HepG2 (cell line): ENCODE results near the gene COL18A1. TPM values are rescaled to one million over a fixed set of nuclear protein-coding genes. Genes with fewer than 3 reads are reported as not detected.

Experiments used
- CERS6 ChIP-seq: sonication (generic); formaldehyde crosslinking; IDR thresholded peaks from 2 replicates; pipeline ENCODE4 v1.5.0; 2020; ENCODE audit warnings: missing genetic modification reagents
- FOXO4 ChIP-seq: sonication (generic); formaldehyde crosslinking; conservative IDR thresholded peaks from 2 replicates; pipeline ENCODE4 v1.8.1; 2023; ENCODE audit warnings: missing genetic modification reagents
- NCOR1 ChIP-seq: fragments of 200-600 bp; sonication (generic); IDR thresholded peaks from 2 replicates; pipeline ENCODE4 v1.7.0; 2017; ENCODE audit warnings: antibody characterized with exemption, low read length, borderline replicate concordance
- PRDM15 ChIP-seq: sonication (generic); formaldehyde crosslinking; IDR thresholded peaks from 2 replicates; pipeline ENCODE4 v1.4.0; 2020; ENCODE audit warnings: missing genetic modification reagents
- SRY ChIP-seq: sonication (generic); formaldehyde crosslinking; IDR thresholded peaks from 2 replicates; pipeline ENCODE4 v1.8.0; 2022; ENCODE audit warnings: mild to moderate bottlenecking, missing genetic modification reagents
- ZBTB37 ChIP-seq: sonication (generic); formaldehyde crosslinking; IDR thresholded peaks from 2 replicates; pipeline ENCODE4 v1.4.0; 2020; ENCODE audit warnings: mild to moderate bottlenecking, missing genetic modification reagents
- ZNF17 ChIP-seq: sonication (generic); formaldehyde crosslinking; IDR thresholded peaks from 2 replicates; pipeline ENCODE4 v1.5.0; 2020; ENCODE audit warnings: mild to moderate bottlenecking, missing genetic modification reagents
- ZNF253 ChIP-seq: sonication (generic); formaldehyde crosslinking; IDR thresholded peaks from 2 replicates; pipeline ENCODE4 v1.8.0; 2022; ENCODE audit warnings: mild to moderate bottlenecking, missing genetic modification reagents, borderline replicate concordance
- ZNF468 ChIP-seq: sonication (generic); formaldehyde crosslinking; IDR thresholded peaks from 2 replicates; pipeline ENCODE4 v1.8.0; 2022; ENCODE audit warnings: mild to moderate bottlenecking, moderate library complexity, missing genetic modification reagents
- ZNF674 ChIP-seq: sonication (generic); formaldehyde crosslinking; IDR thresholded peaks from 2 replicates; pipeline ENCODE4 v1.5.0; 2020; ENCODE audit warnings: low read depth, mild to moderate bottlenecking, missing genetic modification reagents
- ZNF777 ChIP-seq: sonication (generic); formaldehyde crosslinking; IDR thresholded peaks from 2 replicates; pipeline ENCODE4 v1.4.0; 2020; ENCODE audit warnings: missing genetic modification reagents
- polyA plus RNA-seq, 8 experiments: library from polyadenylated mRNA; depleted of rRNA in 3 of 8; stranded (reverse) in 7 of 8; unstranded in 1 of 8; fragments of >200 nt; fragmentation: Illumina TruSeq in 4 of 8; extraction: Trizol in 4 of 8; gene quantifications; 2 replicates each; pipeline versions ENCODE4 v1.2.1 to v1.2.3, GENCODE V29; 2011 to 2016; ENCODE audit warnings: low read depth in 4 of 8, missing spikeins in 1 of 8, mixed read lengths in 1 of 8; ENCODE audit not compliant: insufficient read depth in 1 of 8
- total RNA-seq, 5 experiments: library from RNA; depleted of rRNA; stranded (reverse); fragments of >200 nt; fragmentation: Illumina TruSeq; extraction: Trizol; gene quantifications; 2 replicates each; pipeline ENCODE4 v1.2.3, GENCODE V29; 2016; ENCODE audit warnings: low read depth in 1 of 5
- TF ChIP-seq, protein P1 (sequence below): IDR thresholded peaks from 2 replicates; pipeline ENCODE4 v1.6.1; 2012; ENCODE audit warnings: low read length, improper control_type of control experiment
- TF ChIP-seq, protein P2 (sequence below): sonication (generic); formaldehyde crosslinking; IDR thresholded peaks from 2 replicates; pipeline ENCODE4 v1.5.0; 2020; ENCODE audit warnings: missing genetic modification reagents, mild to moderate bottlenecking, borderline replicate concordance
- TF ChIP-seq, protein P3 (sequence below): sonication (generic); formaldehyde crosslinking; IDR thresholded peaks from 2 replicates; pipeline ENCODE4 v1.4.0; 2020; ENCODE audit warnings: missing genetic modification reagents

The COL18A1 gene
- total and polyA plus RNA-seq, 2 of the 13 experiments (the other 11 are each of a cell fraction or from before 2014, with no cell fraction given), result 79.0 to 102 TPM

GRCh38 chr21:45409466-45410150 is 4.6 kb downstream of the COL18A1 start (continued):
- TF ChIP-seq ZNF17 (CRISPR knock-in tag) (no peak), ZNF468 (CRISPR knock-in tag) (no peak), CERS6 (CRISPR knock-in tag) (no peak), ZNF777 (CRISPR knock-in tag) (peak; percentile 6; the same call in 1 of the 2 replicates), NCOR1 (no peak), FOXO4 (no peak), ZNF674 (no peak), ZBTB37 (peak; percentile 80; the same call in 1 of the 2 replicates), SRY (CRISPR knock-in tag) (peak; percentile 20; the same call in 1 of the 2 replicates), PRDM15 (CRISPR knock-in tag) (no peak), ZNF253 (CRISPR knock-in tag) (no peak)
- TF ChIP-seq, protein P1, sequence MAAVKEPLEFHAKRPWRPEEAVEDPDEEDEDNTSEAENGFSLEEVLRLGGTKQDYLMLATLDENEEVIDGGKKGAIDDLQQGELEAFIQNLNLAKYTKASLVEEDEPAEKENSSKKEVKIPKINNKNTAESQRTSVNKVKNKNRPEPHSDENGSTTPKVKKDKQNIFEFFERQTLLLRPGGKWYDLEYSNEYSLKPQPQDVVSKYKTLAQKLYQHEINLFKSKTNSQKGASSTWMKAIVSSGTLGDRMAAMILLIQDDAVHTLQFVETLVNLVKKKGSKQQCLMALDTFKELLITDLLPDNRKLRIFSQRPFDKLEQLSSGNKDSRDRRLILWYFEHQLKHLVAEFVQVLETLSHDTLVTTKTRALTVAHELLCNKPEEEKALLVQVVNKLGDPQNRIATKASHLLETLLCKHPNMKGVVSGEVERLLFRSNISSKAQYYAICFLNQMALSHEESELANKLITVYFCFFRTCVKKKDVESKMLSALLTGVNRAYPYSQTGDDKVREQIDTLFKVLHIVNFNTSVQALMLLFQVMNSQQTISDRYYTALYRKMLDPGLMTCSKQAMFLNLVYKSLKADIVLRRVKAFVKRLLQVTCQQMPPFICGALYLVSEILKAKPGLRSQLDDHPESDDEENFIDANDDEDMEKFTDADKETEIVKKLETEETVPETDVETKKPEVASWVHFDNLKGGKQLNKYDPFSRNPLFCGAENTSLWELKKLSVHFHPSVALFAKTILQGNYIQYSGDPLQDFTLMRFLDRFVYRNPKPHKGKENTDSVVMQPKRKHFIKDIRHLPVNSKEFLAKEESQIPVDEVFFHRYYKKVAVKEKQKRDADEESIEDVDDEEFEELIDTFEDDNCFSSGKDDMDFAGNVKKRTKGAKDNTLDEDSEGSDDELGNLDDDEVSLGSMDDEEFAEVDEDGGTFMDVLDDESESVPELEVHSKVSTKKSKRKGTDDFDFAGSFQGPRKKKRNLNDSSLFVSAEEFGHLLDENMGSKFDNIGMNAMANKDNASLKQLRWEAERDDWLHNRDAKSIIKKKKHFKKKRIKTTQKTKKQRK, result no peak
- TF ChIP-seq, protein P2, sequence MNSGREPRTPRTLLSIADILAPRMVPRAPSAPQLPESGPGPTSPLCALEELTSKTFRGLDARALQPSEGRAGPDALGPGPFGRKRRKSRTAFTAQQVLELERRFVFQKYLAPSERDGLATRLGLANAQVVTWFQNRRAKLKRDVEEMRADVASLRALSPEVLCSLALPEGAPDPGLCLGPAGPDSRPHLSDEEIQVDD, result no peak; the same call in 1 of the 2 replicates
- TF ChIP-seq, protein P3, sequence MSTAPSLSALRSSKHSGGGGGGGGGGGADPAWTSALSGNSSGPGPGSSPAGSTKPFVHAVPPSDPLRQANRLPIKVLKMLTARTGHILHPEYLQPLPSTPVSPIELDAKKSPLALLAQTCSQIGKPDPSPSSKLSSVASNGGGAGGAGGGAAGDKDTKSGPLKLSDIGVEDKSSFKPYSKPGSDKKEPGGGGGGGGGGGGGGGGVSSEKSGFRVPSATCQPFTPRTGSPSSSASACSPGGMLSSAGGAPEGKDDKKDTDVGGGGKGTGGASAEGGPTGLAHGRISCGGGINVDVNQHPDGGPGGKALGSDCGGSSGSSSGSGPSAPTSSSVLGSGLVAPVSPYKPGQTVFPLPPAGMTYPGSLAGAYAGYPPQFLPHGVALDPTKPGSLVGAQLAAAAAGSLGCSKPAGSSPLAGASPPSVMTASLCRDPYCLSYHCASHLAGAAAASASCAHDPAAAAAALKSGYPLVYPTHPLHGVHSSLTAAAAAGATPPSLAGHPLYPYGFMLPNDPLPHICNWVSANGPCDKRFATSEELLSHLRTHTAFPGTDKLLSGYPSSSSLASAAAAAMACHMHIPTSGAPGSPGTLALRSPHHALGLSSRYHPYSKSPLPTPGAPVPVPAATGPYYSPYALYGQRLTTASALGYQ (CRISPR knock-in tag), result 0 out of 2 replicates have a peak, but pooled peaks have one; percentile 41
